KOPT-K1 (cell line): Measurements from ENCODE around the gene GFOD2.

Experiments
- H3K27ac ChIP-seq: fragments of 200-600 bp; sonication (generic); 2 replicates; pipeline ENCODE4 v1.5.1; 2016; ENCODE audit warnings: antibody characterized with exemption, mild to moderate bottlenecking, low read depth, low read length; ENCODE audit not compliant: poor library complexity, severe bottlenecking
- H3K36me3 ChIP-seq: fragments of 200-600 bp; sonication (generic); 2 replicates; pipeline ENCODE4 v1.5.1; 2017; ENCODE audit warnings: antibody characterized with exemption, mild to moderate bottlenecking, low read length, moderate library complexity; ENCODE audit not compliant: insufficient read depth
- H3K9me3 ChIP-seq: fragments of 200-600 bp; sonication (generic); 2 replicates; pipeline ENCODE4 v1.5.1; 2017; ENCODE audit warnings: antibody characterized with exemption, low read length, mild to moderate bottlenecking; ENCODE audit not compliant: insufficient read depth, poor library complexity, severe bottlenecking

Gene GFOD2

DNA sequence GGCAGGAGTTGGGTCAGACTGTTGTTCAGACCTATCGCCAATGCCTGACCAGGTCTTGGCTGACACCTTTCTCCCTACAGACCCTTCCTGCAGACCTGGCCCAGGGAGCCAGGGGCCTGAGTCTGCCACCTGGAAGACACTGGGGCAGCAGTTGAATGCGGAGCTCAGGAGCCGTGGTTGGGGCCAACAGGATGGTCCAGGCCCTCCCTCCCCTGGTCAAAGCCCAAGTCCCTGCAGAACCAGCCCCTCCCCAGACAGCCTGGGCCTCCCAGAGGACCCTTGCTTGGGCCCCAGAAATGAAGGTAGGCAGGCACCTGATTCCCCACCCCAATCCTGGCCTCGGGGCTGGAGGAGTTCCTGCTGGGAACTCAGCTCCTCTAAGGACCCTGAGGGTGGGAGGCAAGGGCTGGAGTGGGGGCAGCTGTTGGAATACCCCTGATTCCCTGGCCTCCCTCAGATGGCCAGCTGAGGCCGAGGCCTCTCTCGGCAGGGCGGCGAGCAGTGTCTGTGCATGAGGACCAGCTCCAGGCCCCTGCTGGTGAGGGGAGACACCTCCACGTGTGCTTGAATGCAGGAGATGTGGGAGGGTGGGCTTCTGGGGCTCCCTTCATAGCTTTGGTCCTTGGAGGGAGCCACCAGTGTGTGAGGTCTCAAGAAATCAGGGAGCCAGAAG is 62.6 kb downstream of the GFOD2 start:
- Histone ChIP-seq H3K27ac (no peak overlapping the region), H3K9me3 (no peaks in the 10 kb centered on the region), H3K36me3 (peaks cover 72% of the 10 kb centered on the region)

DNA sequence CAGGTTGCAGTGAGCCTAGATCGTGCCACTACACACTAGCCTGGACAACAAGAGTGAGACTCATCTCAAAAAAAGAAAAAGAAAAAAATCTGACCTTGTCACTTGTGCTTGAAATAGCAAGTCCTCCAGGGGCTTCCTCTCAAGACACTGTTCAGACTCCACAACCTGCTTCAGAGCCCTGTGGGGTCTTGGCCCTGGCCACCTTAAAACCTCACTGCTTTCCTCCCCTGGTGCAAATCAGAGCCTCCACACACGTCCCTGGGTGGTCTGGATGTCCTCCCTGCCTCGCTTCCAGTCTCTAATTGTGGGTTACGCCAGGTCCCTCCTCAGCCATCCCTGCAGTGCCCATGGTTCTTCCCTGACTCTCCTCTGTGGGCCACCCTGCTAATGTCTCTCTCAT is 63.8 kb downstream of the GFOD2 start:
- Histone ChIP-seq H3K36me3 (peaks cover 83% of the 10 kb centered on the region), H3K9me3 (no peaks in the 10 kb centered on the region), H3K27ac (no peak overlapping the region)

GRCh38 chr16:67654403-67654911 is 64.7 kb downstream of the GFOD2 start:
- Histone ChIP-seq H3K36me3 (peaks cover 92% of the 10 kb centered on the region), H3K27ac (no peak overlapping the region), H3K9me3 (no peaks in the 10 kb centered on the region)

DNA sequence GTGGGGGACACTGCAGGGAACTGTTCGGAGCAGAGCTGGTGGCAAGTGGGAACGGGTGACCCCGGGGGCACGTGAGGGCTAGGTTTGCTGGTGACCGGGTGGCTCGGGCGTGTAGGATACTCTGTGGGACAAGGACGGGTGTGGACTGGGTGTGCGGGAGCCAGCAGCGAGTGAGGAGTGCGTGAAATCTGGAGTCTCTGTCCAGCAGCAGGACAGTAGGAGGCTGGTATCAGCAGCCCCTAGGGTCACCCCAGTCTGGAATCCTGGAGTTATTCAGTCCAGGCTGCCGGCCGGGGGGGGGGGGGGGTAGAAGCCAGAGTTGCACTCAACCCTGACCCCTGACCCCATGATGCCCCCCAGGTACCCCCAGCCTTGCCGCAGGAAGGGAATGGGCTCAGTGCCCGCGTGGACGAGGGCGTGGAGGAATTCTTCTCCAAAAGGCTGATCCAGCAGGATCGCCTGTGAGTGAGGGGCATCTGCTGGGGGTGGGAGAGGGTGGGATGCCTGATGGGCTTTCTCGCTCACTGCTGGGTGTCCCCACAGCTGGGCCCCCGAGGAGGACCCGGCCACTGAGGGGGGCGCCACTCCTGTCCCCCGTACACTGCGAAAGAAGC is 65.2 kb downstream of the GFOD2 start:
- Histone ChIP-seq H3K9me3 (no peaks in the 10 kb centered on the region), H3K27ac (no peak overlapping the region), H3K36me3 (peaks cover 95% of the 10 kb centered on the region)

DNA sequence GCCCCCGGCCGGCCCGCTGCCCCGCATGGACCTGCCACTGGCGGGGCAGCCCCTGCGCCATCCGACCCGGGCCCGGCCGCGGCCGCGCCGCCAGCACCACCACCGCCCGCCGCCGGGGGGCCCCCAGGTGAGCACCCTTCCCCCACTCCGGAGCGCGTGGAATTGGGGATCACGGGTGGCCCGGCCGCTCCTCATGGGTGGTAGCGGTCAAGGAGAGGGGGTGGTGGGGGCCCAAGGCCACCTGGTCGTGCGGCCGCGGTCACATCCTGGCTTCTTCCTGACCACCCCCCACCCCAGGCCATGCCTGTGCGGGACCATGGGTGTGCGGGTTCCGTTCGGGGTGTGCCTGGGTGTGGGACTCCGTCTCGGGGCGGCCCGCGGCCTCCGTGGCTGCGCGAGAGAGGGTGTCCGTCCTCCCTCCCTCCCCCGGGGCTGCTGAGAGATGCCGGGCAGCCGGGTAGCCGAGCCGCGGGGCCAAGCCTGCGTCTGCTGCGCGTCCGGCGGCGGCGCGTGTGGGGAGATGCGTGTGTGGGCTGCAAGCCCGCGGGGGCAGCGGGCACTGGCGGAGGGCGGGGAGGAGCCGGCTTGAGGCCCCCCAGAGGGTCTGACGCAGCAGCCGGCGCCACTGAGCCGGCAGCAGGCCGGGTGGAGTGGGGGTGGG is 65.9 kb downstream of the GFOD2 start:
- Histone ChIP-seq H3K27ac (no peak overlapping the region), H3K36me3 (peaks cover 95% of the 10 kb centered on the region), H3K9me3 (no peaks in the 10 kb centered on the region)

DNA sequence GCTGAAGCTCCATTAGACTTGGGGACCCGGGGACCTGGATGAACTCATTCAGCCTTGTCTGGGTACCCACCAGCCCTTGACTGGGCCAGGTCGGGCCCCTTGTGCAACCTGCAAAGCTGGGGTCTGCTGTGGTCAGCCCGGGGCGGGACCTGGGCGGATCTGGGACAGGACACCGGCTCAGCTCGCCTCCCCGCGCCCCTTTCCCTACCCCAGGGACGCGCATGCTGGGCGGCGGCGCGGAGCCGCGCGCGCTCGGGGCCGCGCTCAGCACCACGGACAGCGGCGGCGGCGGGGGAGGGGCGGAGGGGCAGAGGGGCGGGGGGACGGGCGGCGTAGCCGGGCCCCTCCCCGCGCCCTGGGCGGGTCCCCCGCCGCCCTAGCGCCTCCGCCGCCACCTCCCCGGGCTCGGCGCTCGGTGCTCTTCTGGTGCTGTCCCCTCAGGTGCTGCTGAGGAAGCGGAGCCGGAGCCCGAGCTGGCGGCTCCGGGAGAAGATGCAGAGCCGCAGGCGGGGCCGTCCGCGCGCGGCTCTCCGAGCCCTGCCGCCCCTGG is 66.5 kb downstream of the GFOD2 start:
- Histone ChIP-seq H3K27ac (no peak overlapping the region), H3K36me3 (peaks cover 95% of the 10 kb centered on the region), H3K9me3 (no peaks in the 10 kb centered on the region)

DNA sequence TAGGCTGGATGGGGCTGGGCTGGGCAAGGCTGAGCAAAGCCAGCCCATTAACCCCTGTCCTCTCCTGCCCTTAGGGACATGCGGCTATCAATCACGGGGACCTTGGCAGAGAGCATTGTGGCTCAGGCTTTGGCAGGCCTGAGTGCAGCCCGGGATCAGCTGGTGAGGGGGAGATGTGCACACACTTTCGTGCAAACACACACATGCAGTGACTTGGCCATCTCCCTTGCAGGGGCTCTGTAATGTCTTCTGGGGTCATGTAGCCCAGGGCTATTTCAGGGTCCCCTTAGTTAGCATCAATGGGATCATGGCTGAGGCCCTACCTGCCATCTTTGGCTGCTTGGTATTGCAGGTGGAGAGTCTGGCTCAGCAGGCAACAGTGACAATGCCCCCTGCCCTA is 67.3 kb downstream of the GFOD2 start:
- no peaks in the 10 kb centered on the region for H3K9me3 ChIP-seq
- H3K27ac ChIP-seq = no peak overlapping the region
- H3K36me3 ChIP-seq = peaks cover 94% of the 10 kb centered on the region

DNA sequence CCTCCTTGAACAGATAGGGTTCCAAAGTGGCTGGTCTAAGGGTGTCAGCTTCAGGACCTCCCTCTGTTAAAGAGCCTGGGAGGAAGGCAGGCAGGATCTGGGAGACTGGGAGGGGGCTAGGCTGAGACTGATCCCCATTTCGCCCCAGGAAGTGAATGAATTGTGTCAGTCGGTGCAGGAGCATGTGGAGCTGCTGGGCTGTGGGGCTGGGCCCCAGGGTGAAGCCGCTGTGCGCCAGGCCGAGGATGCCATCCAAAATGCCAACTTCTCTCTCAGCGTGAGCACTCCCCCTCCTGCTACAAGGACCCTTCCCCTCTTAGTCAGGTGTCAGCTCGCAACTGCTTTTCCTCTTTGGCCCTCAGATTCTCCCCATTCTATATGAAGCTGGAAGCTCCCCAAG is 68.1 kb downstream of the GFOD2 start:
- H3K9me3 ChIP-seq = no peaks in the 10 kb centered on the region
- H3K36me3 ChIP-seq = peaks cover 94% of the 10 kb centered on the region
- no peak overlapping the region for H3K27ac ChIP-seq

- Histone ChIP-seq H3K36me3 (peaks cover 85% of the 10 kb centered on the region), H3K27ac (no peak overlapping the region), H3K9me3 (no peaks in the 10 kb centered on the region)
These were observed 69.1 kb downstream of the GFOD2 start for GRCh38 chr16:67650023-67650422.

- Histone ChIP-seq H3K9me3 (no peaks in the 10 kb centered on the region), H3K27ac (no peak overlapping the region), H3K36me3 (peaks cover 80% of the 10 kb centered on the region)
These were observed 69.6 kb downstream of the GFOD2 start for GRCh38 chr16:67649494-67649931.

DNA sequence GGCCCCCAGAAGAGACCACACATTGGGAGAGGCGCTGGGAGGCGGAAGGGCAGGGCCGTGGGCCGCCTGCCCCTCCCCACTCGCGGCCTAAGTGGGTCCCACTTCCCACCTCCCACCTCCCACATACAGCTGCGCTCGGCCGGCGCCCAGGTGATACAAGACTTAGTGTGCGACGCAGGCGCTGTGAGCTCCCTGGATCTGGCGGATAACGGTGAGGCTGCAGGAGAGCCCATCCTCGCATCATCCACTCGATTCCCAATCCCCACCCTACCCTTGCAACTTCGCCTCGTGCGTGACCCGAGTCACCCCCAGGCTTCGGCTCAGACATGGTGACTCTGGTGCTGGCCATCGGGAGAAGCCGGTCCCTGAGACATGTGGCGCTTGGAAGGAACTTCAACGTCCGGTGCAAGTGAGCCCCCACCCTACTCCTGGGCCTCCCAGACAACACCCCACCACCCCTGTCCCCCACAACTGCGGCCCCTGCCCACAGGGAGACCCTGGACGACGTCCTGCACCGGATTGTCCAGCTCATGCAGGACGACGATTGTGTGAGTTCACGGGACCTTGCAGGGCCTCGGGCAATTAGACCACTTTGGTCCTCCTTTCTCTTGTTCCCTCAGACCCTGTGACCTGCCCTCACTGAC is 70.2 kb downstream of the GFOD2 start:
- Histone ChIP-seq H3K9me3 (no peaks in the 10 kb centered on the region), H3K36me3 (peaks cover 74% of the 10 kb centered on the region), H3K27ac (no peak overlapping the region)

DNA sequence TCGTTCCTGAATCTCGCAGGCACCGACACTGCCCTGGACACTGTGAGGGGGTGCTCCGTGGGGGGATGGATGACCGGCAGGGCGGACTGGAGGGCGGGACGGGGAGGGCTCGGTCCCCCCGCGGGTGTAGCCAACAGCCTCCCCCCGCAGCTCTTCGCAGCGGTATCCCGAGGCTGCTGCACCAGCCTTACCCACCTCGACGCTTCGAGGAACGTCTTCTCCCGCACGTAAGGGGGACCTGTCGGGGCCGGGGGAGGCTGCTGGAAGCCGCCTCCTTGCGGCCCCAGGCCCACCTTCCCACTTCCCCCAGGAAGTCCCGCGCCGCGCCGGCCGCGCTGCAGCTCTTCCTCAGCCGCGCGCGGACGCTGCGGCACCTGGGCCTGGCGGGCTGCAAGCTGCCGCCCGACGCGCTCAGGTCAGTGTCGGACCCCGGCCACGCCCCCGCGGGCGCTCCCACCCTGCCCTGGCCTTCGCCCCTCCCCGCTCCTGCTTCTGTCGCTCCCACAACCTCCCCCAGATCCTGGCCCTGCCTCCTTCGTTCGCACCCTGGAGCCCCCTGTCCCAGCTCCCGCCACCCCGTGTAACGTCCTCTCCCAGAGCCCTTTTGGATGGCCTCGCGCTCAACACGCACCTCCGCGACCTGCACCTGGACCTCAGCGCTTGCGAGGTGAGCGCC is 70.9 kb downstream of the GFOD2 start:
- Histone ChIP-seq H3K27ac (no peak overlapping the region), H3K36me3 (peaks cover 67% of the 10 kb centered on the region), H3K9me3 (no peaks in the 10 kb centered on the region)

DNA sequence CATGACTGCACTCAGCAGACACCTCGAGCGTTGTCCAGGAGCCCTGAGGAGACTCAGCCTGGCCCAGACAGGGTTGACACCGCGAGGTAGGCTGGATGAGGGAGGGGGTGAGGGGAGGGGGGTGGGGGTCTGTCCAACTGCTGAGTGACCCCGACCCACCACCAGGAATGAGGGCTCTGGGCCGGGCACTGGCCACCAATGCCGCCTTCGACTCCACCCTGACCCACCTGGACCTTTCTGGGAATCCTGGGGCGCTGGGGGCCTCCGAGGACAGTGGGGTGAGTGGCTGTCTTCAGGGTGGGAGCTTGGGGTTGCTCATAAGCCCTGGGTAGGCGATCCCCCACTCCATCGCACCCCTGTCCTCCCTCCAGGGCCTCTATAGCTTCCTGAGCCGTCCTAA is 71.4 kb downstream of the GFOD2 start:
- Histone ChIP-seq H3K9me3 (no peaks in the 10 kb centered on the region), H3K27ac (no peak overlapping the region), H3K36me3 (peaks cover 66% of the 10 kb centered on the region)

DNA sequence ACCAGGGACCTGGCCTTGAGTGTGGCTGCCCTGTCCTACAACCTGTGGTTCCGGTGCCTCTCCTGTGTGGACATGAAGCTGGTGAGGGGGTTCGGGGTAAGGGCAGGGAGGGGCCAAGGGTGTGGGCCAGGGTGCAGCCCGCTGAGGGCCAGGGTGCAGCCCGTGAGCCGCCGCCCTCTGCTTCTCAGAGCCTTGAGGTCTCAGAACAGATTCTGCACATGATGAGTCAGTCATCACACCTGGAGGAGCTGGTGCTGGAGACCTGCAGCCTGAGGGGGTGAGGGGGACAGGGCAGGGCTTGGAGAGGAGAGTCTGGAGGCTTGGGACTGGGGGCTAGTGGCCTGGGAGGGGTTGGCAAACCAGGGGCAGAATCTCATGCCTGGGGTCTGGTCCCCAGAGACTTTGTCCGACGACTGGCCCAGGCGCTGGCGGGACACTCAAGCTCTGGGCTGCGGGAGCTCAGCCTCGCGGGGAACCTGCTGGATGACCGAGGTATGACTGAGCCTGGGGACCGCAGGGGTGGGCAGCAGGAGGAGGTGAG is 71.9 kb downstream of the GFOD2 start:
- no peaks in the 10 kb centered on the region for H3K9me3 ChIP-seq
- peaks cover 62% of the 10 kb centered on the region for H3K36me3 ChIP-seq

More for the DNA sequence above, 71.9 kb downstream of the GFOD2 start:
- H3K27ac ChIP-seq = no peak overlapping the region
